Transverse colon (tissue), 4 donors: ENCODE results near the gene FUS. TPM values are rescaled to one million over a fixed set of nuclear protein-coding genes. Genes with fewer than 3 reads are reported as not detected.
"Not testable (repeated sequence)": the region's sequence is repeated elsewhere in the genome, so short reads cannot be mapped to it uniquely, and the experiment has no call there.

Experiments used
- DNase-seq: peaks from one replicate; pipeline ENCODE4 v3.0.0-alpha.2; 2019
- H3K27ac ChIP-seq, 4 donors: fragments of 200-600 bp; sonication (generic); 2 replicates each; pipeline ENCODE4 v1.5.1; 2016 to 2018; ENCODE audit warnings: inconsistent platforms in 4 of 4
- H3K27me3 ChIP-seq: fragments of 200-600 bp; sonication (generic); 2 replicates; pipeline ENCODE4 v1.5.1; 2017; ENCODE audit warnings: inconsistent platforms
- H3K36me3 ChIP-seq, 4 donors: fragments of 200-600 bp; sonication (generic); 2 replicates each; pipeline ENCODE4 v1.5.1; 2017 to 2019; ENCODE audit warnings: inconsistent platforms in 4 of 4
- H3K4me1 ChIP-seq, 4 donors: fragments of 200-600 bp; sonication (generic); 2 replicates each; pipeline ENCODE4 v1.5.1; 2017 to 2020; ENCODE audit warnings: inconsistent platforms in 4 of 4
- H3K4me3 ChIP-seq, 4 donors: fragments of 200-600 bp; sonication (generic); 1 replicate in 1 of 4; 2 replicates in 3 of 4; pipeline versions ENCODE4 v1.5.1 to v1.6.1; 2017 to 2019; ENCODE audit warnings: inconsistent platforms in 4 of 4
- H3K9me3 ChIP-seq, 2 donors: fragments of 200-600 bp; sonication (generic); 2 replicates each; pipeline ENCODE4 v1.5.1; 2017 to 2019; ENCODE audit warnings: inconsistent platforms in 2 of 2
- EP300 ChIP-seq: sonication (generic); formaldehyde crosslinking; IDR thresholded peaks from one replicate; pipeline ENCODE4 v1.6.1; 2017; ENCODE audit warnings: antibody characterized with exemption, low read depth
- POLR2A ChIP-seq: fragments of 450-650 bp; IDR thresholded peaks from one replicate; pipeline ENCODE4 v1.6.1; 2016; ENCODE audit warnings: antibody characterized with exemption, mild to moderate bottlenecking, moderate library complexity
- POLR2AphosphoS5 ChIP-seq, 3 donors: sonication (generic); formaldehyde crosslinking; IDR thresholded peaks; one replicate each; pipeline ENCODE4 v1.6.1; 2016; ENCODE audit warnings: antibody characterized with exemption in 3 of 3
- WGBS, 2 donors: methylation state at CpG; one replicate each; pipeline ENCODE4 v1.1.5; 2018; ENCODE audit warnings: low coverage in 1 of 2; 5-methylcytosine and 5-hydroxymethylcytosine counted together
- in situ Hi-C, 4 donors: fragments of 200-750 bp; cut with MboI; loops; one replicate each; pipeline versions ENCODE4 v1.15.0 to v1.15.1; 2017; ENCODE audit warnings: low sequenced_read_pairs in 3 of 4, low pct_ligation_motif_present in 1 of 4, low pct_unique_long_range_greater_than_20kb in 1 of 4
- intact Hi-C: fragments of 100-400 bp; cut with DNase I; formaldehyde crosslinking; loops from one replicate; pipeline ENCODE4 v1.15.1; 2023; ENCODE audit warnings: low total_unique reads
- total RNA-seq, 4 donors: library from RNA; depleted of rRNA; stranded (reverse); fragments of >200 nt; gene quantifications; one replicate each; pipeline ENCODE4 v1.1.0, GENCODE V29; 2016
- TF ChIP-seq, protein P1 (sequence below), 5 experiments: fragments of 200-600 bp in 3 of 5; fragments of 450-650 bp in 2 of 5; sonication (generic) in 3 of 5; IDR thresholded peaks; 1 replicate in 2 of 5; 2 replicates in 3 of 5; pipeline ENCODE4 v1.5.1; 2016 to 2017; ENCODE audit warnings: antibody characterized with exemption in 5 of 5, inconsistent platforms in 3 of 5, mild to moderate bottlenecking in 2 of 5, moderate library complexity in 1 of 5

The FUS gene
- total RNA-seq, 4 donors from 2014 or later = 43.6 to 116 (median 59.0) TPM

DNA sequence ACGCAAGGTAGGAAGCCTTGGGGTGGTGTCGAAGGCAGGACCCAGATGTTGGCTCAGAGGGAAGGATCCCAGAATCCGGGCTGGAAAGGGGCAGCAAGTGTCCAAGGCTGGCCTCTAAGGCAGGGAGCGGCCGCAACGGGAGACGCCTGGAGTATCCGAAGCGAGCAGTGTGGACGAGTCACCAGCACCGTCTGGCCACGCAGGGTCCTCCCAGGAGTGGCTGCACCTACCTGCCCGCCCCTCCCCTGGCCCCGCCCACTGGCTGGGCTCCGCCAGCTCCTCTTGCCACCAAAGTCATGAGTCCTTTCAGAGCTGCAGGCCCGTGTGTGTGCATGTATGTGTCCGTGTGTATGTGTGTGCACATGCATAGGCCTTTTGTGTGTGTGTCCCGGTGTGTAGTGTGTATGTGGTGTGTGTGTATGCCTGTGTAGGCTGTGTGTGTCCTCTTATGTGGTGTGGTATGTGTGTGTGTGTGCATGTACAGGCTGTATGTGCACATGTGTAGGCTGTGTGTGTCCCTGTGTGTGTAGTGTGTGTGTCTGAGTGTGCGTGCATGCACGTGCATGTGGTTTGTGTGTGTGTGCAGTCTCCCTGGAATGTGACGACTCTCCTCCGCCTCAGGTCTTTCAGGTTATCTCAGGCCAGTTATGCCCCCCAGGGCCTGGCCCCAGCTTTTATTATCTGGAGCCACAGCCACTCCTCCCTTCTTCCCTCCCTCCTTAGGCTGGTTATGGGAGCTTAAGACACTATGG is 44.2 kb upstream of the FUS start, which contains the start of gene PRSS8:
Gene PRSS8, minus strand, starts transcription at position 193 of the 752 bp plus-strand sequence. CDS start 229 bp downstream, outside the sequence.
- Histone ChIP-seq H3K4me1 (peaks cover under 1 to 71% (median 44%) of the 10 kb centered on the region in 4 donors), H3K27ac (peak within 1 kb of the TSS; percentile 91 to 94 (median 93)), H3K9me3 (no peaks in the 10 kb centered on the region), H3K27me3 (no peaks in the 10 kb centered on the region), H3K4me3 (peak within 1 kb of the TSS; percentile 48 to 63 (median 52)), H3K36me3 (no peaks in the 10 kb centered on the region)
- in situ Hi-C loops = no loop called here
- intact Hi-C loops = no loop called here
- DNase-seq = peak; percentile 94
- 34% methylated on average over 22 of the region's 22 CpGs; no CpG with 5 or more reads in 1 of the 2 donors for WGBS, 2 donors
- peak; percentile 78 to 99 (median 98) for TF ChIP-seq POLR2AphosphoS5 (IDR thresholded peaks at IDR 0.05)
- TF ChIP-seq POLR2A = peak; percentile 98
- TF ChIP-seq, protein P1, sequence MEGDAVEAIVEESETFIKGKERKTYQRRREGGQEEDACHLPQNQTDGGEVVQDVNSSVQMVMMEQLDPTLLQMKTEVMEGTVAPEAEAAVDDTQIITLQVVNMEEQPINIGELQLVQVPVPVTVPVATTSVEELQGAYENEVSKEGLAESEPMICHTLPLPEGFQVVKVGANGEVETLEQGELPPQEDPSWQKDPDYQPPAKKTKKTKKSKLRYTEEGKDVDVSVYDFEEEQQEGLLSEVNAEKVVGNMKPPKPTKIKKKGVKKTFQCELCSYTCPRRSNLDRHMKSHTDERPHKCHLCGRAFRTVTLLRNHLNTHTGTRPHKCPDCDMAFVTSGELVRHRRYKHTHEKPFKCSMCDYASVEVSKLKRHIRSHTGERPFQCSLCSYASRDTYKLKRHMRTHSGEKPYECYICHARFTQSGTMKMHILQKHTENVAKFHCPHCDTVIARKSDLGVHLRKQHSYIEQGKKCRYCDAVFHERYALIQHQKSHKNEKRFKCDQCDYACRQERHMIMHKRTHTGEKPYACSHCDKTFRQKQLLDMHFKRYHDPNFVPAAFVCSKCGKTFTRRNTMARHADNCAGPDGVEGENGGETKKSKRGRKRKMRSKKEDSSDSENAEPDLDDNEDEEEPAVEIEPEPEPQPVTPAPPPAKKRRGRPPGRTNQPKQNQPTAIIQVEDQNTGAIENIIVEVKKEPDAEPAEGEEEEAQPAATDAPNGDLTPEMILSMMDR (IDR thresholded peaks at IDR 0.05) = no peak

DNA sequence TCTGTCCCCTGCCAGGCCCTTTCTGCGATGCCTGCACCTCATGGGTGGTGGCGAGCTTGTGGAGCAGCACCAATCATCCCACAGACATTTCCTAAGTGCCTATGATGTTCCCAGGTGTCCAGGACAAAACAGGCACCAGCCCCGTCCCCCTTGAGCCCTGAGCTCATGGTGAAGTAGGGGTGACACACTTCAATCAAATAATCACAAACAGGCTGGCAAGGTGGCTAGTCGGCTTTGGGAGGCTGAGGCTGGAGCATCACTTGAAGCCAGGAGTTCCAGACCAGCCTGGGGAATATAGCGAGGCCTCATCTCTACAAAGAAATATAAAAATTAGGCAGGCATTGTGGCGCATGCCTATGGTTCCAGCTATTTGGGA is 43.7 kb upstream of the FUS start:
- intact Hi-C loops (no loop called here), in situ Hi-C loops (no loop called here)
- H3K27ac ChIP-seq = peak overlapping the region in 2 of 4 donors; percentile 91 to 94

DNA sequence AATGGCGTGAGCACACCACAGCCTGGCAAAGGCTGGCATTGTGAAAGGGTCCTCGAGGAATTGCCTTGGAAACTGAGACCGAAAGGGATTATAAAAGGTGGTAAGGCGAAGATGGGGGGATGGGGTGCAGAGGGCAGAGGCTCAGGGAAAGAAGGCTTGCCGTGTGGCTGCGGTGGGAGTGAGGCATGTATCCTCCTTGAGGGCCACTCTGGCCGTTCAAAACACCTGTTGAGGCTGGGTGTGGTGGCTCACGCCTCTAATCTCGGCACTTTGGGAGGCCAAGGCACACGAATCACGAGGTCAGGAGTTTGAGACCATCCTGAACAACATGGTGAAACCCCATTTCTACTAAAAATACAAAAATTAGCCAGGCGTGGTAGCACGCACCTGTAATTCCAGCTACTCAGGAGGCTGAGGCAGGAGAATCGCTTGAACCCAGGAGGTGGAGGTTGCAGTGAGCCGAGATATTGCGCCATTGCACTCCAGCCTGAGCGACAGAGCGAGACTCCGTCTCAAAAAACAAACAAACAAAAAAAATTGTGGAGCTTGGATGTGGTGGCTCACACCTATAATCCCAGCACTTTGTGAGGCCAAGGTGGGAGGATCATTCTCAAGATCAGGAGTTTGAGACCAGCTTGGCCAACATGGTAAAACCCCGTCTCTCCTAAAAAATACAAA is 43.0 kb upstream of the FUS start:
- H3K27me3 ChIP-seq, in situ Hi-C loops, H3K36me3 ChIP-seq, DNase-seq, H3K4me3 ChIP-seq, intact Hi-C loops, H3K27ac ChIP-seq, H3K9me3 ChIP-seq: not testable (repeated sequence)
- peaks cover 9 to 71% (median 45%) of the 10 kb centered on the region in 4 donors for H3K4me1 ChIP-seq
- 77 to 80% methylated on average over 13 to 20 of the region's 20 CpGs for WGBS, 2 donors

More for the DNA sequence above, 43.7 kb upstream of the FUS start:
- Histone ChIP-seq H3K4me1 (peaks cover 3 to 71% (median 43%) of the 10 kb centered on the region in 4 donors), H3K9me3 (no peaks in the 10 kb centered on the region), H3K4me3 (no peak overlapping the region), H3K36me3 (no peaks in the 10 kb centered on the region), H3K27me3 (no peaks in the 10 kb centered on the region)
- no peak for DNase-seq
- 83 to 100% methylated on average over 1 to 6 of the region's 6 CpGs for WGBS, 2 donors
- TF ChIP-seq POLR2A = no peak

DNA sequence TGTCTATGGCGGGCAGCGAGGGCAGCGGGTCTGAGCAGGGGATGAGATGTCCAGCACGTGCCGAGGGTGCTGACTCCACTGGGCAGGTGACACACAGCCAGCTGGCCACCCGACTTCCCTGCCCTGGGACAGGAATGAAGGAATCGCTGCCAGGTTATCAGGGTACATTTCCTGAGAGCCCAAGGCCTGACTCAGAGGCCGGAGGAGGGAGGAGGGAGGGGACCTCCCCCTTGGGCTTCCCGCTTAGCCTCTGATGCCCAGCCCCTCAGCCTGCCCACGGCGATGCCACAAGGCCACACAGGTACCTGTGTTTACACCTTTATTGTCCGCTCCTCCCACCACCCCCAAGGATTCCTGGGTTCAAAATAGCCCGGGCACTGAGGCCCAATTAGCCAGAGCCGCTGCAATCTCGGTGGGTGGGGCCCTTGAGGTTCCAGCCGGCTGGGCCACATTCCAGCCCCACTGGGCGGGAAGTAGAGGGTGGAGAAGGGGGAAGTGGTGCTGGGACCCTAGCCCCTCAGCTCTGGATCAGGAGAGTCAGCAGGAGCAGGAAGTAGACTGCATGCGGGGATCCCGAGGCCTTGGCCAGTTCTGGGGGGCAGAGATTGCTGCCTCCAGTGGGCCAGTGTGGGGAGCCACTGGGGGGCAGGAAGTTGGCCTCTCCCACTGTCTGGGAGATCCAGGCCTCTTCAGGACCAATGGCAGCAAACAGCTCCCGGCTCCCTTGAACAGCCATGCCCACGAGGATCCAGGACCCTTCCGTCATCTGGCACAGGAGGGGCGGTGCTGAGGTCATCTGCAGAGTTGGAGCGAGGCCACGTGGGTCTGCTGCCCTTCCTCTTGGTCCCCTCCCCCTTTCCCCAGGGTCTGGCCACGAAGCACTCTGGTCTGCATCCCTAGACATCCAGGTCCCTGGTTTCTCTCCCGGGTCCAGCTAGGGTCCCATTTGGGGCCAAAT is 41.0 kb upstream of the FUS start:
- H3K9me3 ChIP-seq = no peaks in the 10 kb centered on the region
- H3K4me1 ChIP-seq = peaks cover 9 to 58% (median 33%) of the 10 kb centered on the region in 4 donors
- in situ Hi-C loops = no loop called here
- TF ChIP-seq EP300 = no peak
- TF ChIP-seq POLR2AphosphoS5 (IDR thresholded peaks at IDR 0.05) = peak in 1 of 3 donors; percentile 72
- TF ChIP-seq POLR2A = peak; percentile 42
- TF ChIP-seq, protein P1 (IDR thresholded peaks at IDR 0.05) = no peak
- no peaks in the 10 kb centered on the region for H3K27me3 ChIP-seq
- intact Hi-C loops = no loop called here
- peak; percentile 91 for DNase-seq
- H3K4me3 ChIP-seq = no peak overlapping the region
- WGBS, 2 donors = 42% methylated on average over 26 of the region's 27 CpGs; no CpG with 5 or more reads in 1 of the 2 donors
- H3K36me3 ChIP-seq = no peaks in the 10 kb centered on the region
- peak overlapping the region; percentile 67 to 81 (median 68) for H3K27ac ChIP-seq

DNA sequence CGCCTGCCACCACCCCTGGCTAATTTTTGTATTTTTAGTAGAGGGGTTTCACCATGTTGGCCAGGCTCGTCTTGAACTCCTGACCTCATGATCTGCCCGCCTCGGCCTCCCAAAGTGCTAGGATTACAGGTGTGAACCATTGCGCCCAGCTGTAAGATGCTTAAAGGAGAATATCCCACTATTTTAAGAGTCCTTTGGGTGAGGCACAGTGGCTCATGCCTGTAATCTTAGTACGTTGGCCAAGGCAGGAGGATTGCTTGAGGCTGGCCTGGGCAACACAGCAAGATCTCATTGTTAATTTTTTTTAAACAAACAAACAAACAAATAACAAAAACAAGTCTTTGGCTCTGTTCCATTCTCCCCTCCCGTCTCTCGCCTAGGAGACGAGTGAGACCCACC is 38.9 kb upstream of the FUS start:
- H3K9me3 ChIP-seq, H3K4me3 ChIP-seq, DNase-seq, in situ Hi-C loops, H3K27me3 ChIP-seq, H3K36me3 ChIP-seq: not testable (repeated sequence)
- Histone ChIP-seq H3K27ac (peak overlapping the region; percentile 81 to 90 (median 88)), H3K4me1 (peaks cover 9 to 48% (median 30%) of the 10 kb centered on the region in 4 donors)
- intact Hi-C loops = loop anchor here (5.0 kb wide), 1 partner anchor 154 kb away; the partner anchor contains the start of gene HSD3B7
- 93 to 96% methylated on average over 4 to 9 of the region's 9 CpGs for WGBS, 2 donors
